HG03565 (cell line): ENCODE measurements around the gene APBA2.

Experiments
- ATAC-seq: cut with Tn5 transposase; IDR thresholded peaks from one replicate; pipeline ENCODE4 v1.9.1; 2021; ENCODE audit warnings: mild to moderate bottlenecking, moderate library complexity; ENCODE audit not compliant: unreplicated experiment

Gene APBA2

DNA sequence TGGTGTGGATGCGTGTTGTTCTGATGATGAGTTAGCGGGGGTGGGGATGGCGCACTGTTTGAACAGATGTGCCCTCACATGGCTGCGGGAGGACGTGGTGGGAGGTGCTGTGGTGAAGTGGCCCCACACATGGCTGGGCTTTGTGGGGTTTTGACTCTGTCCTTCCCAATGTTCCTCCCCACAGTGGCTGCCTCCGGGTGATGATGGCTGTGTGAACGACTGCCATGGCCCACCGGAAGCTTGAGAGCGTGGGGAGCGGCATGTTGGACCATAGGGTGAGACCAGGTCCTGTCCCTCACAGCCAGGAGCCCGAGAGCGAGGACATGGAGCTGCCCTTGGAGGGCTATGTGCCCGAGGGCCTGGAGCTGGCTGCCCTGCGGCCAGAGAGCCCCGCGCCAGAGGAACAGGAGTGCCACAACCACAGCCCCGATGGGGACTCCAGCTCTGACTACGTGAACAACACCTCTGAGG, 167.9 kb downstream of the APBA2 start:
- no peak for ATAC-seq

DNA sequence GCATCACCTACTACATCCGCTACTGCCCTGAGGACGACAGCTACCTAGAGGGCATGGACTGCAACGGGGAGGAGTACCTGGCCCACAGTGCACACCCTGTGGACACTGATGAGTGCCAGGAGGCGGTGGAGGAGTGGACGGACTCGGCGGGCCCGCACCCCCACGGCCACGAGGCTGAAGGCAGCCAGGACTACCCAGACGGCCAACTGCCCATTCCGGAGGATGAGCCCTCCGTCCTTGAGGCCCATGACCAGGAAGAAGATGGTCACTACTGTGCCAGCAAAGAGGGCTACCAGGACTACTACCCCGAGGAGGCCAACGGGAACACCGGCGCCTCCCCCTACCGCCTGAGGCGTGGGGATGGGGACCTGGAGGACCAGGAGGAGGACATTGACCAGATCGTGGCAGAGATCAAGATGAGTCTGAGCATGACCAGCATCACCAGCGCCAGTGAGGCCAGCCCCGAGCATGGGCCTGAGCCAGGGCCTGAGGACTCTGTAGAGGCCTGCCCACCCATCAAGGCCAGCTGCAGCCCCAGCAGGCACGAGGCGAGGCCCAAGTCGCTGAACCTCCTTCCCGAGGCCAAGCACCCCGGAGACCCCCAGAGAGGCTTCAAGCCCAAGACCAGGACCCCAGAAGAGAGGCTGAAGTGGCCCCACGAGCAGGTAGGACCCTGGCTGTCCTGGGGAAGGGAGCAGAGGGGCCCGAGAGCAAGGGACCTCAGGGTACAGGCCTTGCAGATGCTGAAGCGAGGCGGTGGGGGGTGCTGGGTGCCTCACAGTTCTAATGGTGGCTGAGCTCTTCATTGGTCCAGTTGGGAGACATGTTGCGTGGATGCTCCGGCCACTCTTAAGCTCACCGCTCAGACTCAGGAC, 168.6 kb downstream of the APBA2 start:
- ATAC-seq, result no peak

DNA sequence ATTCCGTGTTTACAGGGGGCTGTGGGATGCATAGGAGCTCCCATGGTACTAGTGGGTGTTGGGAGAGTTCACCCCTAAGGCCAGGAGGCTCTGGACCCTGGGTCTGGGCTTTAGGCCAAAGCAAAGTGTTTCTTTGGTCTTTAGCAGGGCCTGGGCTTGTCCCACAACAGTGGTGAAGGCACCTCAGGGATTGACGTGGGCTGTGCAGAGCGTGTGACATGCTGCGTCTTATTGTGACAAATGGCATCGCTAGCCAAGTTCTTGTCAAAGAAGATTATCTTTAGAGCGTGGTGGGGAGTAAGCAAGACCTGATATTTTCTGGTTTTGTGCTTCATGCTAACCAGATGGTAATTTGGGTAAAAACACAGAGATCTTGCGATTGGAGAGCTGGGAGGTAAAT, 170.1 kb downstream of the APBA2 start:
- ATAC-seq, result no peak

DNA sequence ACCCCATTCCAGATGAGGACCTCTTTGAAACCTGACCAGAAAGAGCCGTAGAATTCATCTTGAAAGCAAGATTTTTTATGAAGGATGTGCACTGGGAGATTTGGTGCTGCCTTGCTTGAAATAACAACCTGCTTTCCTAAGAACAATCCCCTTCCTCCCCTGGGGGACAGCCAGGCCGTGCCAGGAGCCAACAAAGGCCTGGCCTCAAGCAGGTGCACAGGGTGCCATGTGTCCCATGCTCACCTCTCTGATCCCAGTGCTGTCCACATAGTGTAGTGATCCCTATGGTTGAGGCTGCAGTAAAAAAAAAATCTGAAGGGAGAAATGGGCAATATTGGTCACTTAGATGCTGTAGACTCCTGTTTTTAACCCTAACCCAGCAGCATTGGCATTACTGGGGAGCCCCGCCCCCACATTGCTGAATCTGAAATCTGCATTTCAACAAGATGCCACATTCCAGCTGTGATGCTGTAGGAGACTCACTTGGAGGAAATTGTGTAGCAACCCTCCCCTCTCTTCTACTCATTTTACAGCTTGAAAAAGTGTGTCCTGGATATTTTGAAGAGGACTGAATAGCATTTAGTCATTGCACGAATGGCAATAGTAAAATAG, 171.2 kb downstream of the APBA2 start:
- no peak for ATAC-seq

DNA sequence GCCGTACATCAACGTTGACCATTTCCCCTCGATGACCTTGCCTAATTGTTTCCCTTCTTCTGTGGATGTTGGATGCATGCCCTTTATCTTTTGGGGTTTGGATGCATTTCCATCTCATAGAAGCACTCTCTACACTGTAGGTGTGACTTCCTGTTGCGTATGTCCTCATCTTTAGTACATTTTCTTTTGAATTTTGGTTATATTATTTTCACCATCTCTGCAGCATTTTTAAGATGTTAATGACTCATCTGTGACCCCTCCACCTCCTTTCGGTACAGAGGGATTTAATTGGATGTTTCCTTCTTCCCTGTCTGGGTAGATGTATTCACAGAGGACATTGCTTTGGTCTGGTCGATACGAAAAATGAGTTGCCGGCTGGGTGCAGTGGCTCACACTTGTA, 172.1 kb downstream of the APBA2 start:
- no peak for ATAC-seq

DNA sequence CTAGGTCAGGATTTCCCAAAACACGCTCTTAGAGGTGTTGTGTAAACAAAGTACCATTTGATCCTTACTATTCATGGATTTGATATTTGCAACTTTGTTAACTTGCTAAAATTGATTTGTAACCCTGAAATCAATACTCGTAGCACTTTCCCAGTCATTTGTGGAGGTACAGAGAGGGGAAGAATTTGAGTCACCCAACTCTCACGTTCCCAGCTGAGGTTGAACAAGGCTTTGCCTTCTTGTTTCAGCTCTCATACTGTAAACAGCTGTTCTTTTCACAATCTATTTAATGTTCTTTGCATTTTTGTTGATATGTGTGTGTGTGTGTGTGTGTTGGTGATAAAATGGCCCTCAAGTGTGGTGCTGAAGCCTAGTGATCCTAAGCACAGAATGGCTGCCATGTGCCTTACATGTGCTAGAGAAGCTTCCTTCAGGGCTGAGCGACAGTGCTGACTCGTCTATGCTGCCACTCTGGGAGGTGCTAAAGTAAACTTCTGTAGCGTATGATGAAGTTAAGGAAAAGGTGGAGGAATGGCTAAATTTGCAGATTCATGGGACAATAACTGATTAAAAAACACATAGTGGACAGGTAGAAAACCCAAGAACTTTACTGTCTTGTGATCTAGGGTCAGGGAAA, 173.2 kb downstream of the APBA2 start:
- no peak for ATAC-seq

DNA sequence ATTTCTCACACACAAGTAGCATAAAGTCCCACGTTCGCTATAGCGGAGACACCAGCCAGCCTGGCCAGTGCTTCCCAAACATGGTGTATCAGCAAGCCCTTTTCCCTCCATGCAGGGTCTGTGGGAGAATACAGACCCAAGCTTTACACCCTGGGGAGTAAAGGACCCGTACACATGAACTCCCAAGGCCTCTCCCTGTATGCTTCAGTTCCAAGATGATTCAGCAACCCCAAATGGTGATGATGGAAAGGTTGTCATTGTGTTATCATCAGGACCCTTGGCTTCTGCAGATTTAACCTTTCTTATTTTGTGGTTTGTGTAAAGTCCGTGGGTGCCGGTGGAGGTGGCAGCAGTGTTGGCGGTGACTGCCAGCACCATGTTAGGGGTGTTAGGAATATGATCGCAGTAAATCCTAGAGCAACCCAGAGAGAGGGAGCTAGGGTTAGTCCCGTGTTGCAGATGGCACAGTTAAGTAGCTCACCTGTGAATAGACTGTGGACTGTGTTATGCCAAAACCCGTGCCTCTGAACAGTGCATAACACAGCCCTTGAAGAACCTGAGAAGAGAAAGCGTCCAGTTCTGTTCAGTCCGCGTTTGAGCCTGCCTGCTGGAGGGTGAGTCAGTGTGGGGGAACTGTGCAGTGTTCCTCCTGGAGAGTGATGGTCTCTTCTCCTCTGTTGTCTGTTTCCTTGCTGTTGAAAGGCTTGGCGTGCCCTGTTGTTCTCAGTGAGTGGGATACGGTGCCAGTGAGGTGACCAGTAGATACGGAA, 174.3 kb downstream of the APBA2 start:
- no peak for ATAC-seq

DNA sequence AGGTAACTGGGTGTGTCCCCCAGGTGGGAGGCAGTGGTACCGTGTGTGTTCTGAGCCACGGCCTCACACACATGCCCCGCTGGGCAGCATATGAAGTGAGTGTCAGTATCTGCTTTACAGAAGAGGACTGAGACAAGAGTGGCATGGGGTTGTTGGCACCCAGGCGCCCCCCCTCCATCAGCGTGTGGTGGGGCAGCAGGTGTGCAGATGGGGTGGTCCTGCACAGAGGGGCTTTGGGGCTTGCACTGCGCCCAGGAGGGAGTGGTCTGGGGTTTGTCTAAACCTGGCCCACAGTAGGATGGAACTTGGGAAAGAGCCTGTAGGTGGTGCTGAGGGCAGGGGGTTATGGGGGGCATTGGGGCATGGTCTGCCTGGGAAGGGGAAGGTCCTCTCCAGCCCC, 176.0 kb downstream of the APBA2 start:
- no peak for ATAC-seq

DNA sequence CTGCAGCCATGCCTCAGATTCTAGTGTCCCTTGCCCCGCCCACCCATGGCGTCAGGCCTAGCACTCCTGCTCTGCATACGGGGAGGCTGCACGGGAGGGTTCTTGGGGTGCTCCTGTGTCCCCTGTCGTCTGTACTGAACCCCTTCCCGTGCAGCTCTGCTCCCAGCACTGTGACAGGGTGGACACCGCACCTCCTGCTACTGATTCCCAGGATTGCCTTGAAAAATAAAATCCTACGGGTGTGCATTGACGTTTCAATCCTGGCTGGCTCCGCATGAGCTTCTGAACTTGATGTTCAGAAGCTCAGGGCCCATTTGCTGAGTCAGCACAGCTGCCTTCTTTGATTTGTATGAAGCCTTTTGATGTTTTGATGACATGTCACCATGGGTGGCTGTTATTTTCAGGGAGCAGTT, 176.4 kb downstream of the APBA2 start:
- ATAC-seq, result no peak

DNA sequence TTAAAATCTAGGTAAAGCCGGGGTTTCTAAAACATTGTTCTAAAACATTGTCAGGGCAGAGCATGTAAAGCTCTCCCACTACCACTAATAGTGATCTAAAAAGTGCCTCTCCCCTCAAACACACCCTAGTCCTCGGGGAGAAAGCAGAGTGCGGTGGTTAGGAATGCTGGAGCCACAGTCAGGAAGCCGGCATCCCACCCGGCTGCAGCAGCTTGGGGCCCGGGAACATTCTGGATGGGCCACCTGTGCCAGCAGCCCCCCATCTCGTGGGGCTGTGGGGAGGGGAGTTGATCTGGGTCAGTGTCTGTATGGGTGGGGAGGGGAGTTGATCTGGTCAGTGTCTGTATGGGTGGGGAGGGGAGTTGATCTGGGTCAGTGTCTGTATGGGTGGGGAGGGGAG, 176.9 kb downstream of the APBA2 start:
- no peak for ATAC-seq

DNA sequence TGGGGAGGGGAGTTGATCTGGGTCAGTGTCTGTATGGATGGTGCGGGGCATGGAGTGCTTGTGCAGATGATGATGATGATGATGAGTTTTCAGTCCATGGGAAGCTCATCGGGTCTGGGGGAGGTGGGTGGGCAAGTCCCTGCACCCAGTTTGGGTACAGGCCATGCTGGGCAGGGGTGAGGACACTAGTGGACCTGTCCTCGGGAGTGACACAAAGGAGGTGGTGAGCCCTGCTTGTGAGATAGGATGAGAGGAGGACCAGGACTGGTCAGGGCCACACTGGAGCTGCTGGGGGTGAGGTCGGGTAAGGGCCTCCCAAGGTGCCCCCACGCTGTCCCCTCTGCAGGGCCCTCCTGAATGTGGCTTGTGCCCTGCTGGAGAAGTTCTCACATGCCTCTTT, 177.9 kb downstream of the APBA2 start:
- ATAC-seq, result no peak

DNA sequence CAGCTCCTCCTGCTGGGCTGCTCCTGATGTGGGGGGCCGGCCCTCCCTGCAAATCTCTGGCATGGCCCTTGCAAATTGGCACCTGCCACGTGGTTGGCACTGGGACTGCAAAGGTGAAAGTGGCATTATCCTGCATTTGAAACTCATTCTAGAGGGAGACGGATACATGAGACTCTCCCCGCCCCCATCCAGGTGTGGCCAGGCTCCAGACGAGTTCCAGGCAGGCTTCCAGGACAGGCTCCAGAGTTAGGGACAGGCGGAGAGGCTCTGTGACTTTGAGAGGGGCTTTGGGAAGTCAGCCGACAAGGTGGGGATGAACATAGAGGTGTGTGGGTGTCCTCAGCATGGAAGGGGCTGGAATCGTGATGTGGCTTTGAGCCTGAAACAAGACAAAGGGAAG, 178.5 kb downstream of the APBA2 start:
- no peak for ATAC-seq

DNA sequence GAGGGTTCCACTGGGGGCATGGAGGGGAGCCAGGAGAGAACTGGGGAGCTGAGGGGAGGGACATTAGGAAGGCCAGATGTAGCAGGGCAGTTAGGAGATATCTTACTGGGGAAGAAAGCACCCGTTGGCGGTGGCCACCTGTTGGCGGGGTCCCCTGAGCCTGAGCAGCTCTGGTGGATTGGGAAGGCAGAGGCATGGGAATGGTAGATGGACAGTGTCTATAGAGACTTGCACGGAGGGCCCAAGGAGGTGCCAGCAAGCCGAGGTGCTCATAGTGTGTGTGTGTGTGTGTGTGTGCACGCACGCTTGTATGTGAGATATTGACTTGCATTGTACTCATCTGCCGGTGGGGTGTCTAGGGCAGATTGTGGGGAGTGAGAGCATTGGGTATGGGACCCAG, 179.0 kb downstream of the APBA2 start:
- ATAC-seq, result no peak

DNA sequence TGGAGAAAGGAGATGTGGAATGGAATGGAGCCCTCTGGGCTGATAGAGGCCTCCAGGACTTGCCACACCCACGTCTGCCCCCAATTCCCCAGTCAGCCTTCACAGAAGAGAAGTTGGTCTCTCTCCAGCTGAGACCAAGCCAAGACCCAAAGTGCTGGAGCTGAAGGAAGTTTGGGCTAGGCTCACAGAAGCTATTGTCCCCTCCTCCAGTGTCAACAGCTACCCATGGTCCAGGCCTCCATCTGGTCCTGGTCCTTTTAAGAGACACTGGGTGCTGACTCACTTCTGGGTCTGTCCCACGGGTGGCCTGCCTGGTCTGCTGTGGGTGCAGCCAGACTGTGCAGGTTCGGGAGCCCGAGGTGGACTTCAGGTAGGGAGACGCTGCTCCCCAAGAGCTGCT, 179.8 kb downstream of the APBA2 start:
- ATAC-seq, result no peak

DNA sequence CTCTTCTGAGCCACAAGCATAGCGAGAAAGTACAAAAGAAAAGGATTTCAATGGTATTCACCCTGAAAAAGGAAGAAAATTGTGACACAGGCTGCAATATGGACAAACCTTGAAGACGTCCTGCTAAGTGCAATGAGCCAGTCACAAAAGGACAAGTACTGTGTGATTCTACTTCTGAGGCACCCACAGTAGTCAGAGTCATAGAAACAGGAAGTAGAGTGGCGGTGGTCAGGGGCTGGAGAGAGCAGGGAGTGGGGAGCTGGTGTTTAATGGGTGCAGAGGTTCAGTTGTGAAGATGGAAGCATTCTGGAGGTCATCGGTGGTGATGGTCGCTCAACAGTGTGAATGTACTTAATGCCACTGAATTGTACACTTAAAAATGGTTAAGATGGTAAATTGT, 180.5 kb downstream of the APBA2 start:
- no peak for ATAC-seq

DNA sequence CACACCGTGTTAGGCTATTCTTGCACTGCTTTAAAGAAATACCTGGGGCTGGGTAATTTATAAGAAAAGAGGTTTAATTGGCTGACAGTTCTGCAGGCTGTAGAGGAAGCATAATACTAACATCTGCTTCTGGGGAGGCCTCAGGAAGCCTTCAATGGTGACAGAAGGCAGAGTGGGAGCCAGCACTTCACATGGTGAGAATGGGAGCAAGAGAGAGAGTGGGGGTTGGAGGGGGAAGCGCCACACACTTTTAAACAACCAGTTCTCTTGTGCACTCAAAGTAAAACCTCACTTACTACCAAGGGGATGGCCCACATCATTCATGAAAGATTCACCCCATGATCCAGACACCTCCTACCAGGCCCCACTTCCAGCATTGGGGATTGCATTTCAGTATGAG, 181.1 kb downstream of the APBA2 start:
- ATAC-seq, result no peak

DNA sequence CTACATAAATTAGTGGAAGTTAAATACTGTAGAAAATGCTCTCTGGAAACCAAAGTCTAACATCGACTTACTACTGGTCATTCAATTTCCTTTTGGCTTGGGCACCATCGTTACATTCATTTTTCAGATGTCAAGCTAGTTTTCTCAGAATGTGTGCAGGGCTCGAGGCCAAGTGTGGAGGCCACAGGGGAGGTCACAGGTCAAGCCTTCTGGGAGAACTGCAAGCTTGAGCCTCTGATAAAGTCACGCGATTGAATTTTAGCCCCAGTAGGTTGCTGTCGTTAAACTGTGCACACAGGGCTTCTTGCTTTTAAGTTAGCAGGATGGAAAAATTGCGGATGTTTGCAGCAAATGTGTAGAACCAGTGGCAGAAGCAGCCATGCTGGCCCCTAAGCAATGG, 182.2 kb downstream of the APBA2 start:
- ATAC-seq, result no peak

DNA sequence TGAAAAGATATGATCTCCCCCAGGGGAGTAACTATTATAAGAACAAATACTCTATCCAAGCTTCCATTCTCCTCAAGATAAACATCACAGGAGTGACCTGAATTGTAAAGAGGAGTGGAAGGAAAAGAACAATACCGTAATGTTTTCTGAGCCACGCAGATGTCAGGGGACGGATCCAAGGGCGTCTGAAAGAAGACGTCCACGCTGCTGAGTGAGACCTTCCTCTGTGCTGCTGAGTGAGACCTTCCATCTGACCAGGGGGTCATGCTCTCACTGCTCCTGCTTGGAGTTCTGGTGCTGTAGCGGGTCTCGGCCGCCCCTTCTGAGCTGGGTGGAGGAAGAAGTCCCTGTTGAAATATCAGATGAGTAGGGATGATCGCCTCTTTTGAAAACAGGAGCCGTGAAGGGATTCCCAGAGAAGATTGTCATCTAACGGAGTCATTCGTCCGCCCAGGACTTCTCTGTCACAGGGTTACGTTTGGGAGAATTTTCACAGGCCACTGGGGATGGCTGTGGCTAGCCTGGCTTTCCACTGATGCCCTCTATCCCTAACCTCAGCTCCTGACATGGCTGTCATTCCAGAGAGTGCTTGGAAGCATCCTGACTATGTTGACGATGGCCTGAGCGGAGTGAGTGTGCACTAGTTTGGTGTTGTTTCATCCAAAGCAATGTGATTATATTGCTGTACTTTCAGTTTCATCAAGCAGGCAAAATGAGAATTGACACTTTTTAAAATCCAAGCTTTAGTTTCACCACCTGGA, 184.9 kb downstream of the APBA2 start:
- ATAC-seq, result no peak

DNA sequence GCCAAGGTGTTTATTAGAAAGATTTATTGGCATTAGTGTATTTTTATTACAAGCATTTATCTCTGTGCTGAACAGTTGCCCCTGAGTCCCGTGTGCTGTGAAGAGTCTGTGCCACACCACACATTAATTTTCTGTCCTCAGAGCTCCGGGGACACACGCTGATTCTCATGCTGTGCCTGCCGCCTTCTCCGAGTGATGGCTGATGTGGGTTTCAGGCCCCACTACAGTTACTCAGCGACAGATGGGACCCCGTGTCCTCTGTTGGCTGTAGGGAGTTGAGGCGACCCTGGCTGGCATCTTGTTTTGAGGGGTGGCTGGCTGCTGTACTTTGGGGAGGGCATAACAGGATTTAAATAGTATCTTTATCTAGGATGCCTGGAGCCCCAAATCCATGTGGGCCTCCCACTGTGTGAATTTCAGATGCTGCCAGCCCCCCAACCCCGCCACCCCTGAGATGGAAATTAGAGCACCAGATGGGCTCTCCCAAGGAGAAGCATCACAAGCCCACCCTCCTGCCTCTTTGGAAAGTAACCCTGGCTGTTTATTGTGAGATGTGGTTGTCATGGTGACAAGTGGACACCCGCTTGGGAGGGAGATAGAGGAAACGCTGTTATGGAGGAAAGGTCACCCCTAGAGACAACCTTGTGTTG, 185.6 kb downstream of the APBA2 start:
- no peak for ATAC-seq

DNA sequence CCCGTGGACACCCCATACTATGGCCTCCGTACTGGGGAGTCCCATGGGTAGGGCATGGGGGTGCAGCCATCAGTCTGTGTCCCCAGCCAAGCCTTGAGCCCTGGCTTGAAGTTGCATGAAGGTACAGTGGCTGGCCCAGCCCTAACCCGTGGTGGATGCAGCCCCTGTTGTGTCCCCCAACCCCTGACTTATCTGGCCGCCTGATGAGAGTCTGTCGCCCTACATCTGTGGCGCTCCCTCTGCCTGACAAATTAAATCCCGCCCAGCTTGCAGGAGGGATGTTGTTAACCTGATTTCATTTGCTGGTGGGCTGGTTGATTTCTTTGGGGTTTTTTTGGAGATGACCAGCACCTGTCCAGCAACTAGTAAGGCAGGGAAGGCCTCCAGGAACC, 186.1 kb downstream of the APBA2 start:
- ATAC-seq, result no peak
